Keratinocyte (primary cell): ENCODE results near the gene KIF16B. TPM values are rescaled to one million over a fixed set of nuclear protein-coding genes. Genes with fewer than 3 reads are reported as not detected.
A peak's percentile ranks its signal among the peaks of the same experiment; 100 is the strongest.

Source experiments
- DNase-seq: peaks from one replicate; pipeline ENCODE4 v3.0.0-alpha.2; 2011; ENCODE audit warnings: low read depth, missing footprints, low spot score
- FAIRE-seq: peaks from 2 replicates; lab custom pipeline; 2011; peaks lifted over from hg19 to GRCh38; lab: Jason Lieb, UNC
- H2AFZ ChIP-seq: 2 replicates; pipeline ENCODE4 v1.6.0; 2012; ENCODE audit warnings: low read length, control low read depth, inconsistent platforms; ENCODE audit not compliant: control insufficient read depth
- H3K27ac ChIP-seq: 2 replicates; pipeline ENCODE4 v1.5.1; 2011; ENCODE audit warnings: low read length; ENCODE audit not compliant: control insufficient read depth, insufficient read depth
- H3K27me3 ChIP-seq: 3 replicates; pipeline ENCODE4 v1.6.0; 2011; ENCODE audit warnings: low read length; ENCODE audit not compliant: control insufficient read depth, insufficient read depth; ENCODE audit errors: extremely low read depth
- H3K36me3 ChIP-seq, 2 experiments: 2 replicates in 1 of 2; 3 replicates in 1 of 2; pipeline ENCODE4 v1.5.1; 2011; ENCODE audit warnings: low read length in 2 of 2, mild to moderate bottlenecking in 1 of 2; ENCODE audit not compliant: control insufficient read depth in 2 of 2, insufficient read depth in 2 of 2; ENCODE audit errors: extremely low read depth in 1 of 2
- H3K4me1 ChIP-seq: 3 replicates; pipeline ENCODE4 v1.5.1; 2011; ENCODE audit warnings: low read length; ENCODE audit not compliant: control insufficient read depth, insufficient read depth; ENCODE audit errors: extremely low read depth
- H3K4me2 ChIP-seq: 3 replicates; pipeline ENCODE4 v1.6.0; 2011; ENCODE audit warnings: low read depth, low read length; ENCODE audit not compliant: control insufficient read depth, insufficient read depth; ENCODE audit errors: extremely low read depth
- H3K4me3 ChIP-seq, 3 experiments: fragments of 200-600 bp in 1 of 3; sonication (generic) in 1 of 3; 2 replicates in 2 of 3; 3 replicates in 1 of 3; pipeline ENCODE4 v1.5.1; 2011 to 2016; ENCODE audit warnings: low read length in 3 of 3, mild to moderate bottlenecking in 3 of 3, control low read depth in 2 of 3, inconsistent platforms in 1 of 3, low read depth in 1 of 3, mixed read lengths in 1 of 3, mixed run types in 1 of 3, moderate library complexity in 1 of 3; ENCODE audit not compliant: control insufficient read depth in 2 of 3, insufficient read depth in 2 of 3; ENCODE audit errors: extremely low read depth in 1 of 3
- H3K79me2 ChIP-seq: 2 replicates; pipeline ENCODE4 v1.6.0; 2012; ENCODE audit warnings: low read length; ENCODE audit not compliant: control insufficient read depth, insufficient read depth
- H3K9ac ChIP-seq: 3 replicates; pipeline ENCODE4 v1.6.0; 2011; ENCODE audit warnings: low read length; ENCODE audit not compliant: control insufficient read depth, insufficient read depth; ENCODE audit errors: extremely low read depth
- H3K9me1 ChIP-seq: 3 replicates; pipeline ENCODE4 v1.6.0; 2011; ENCODE audit warnings: low read length; ENCODE audit not compliant: control insufficient read depth, insufficient read depth; ENCODE audit errors: extremely low read depth
- H3K9me3 ChIP-seq: 2 replicates; pipeline ENCODE4 v1.5.1; 2012; ENCODE audit warnings: low read depth, low read length; ENCODE audit not compliant: control insufficient read depth
- H4K20me1 ChIP-seq: 3 replicates; pipeline ENCODE4 v1.6.0; 2011; ENCODE audit warnings: low read length; ENCODE audit not compliant: control insufficient read depth, insufficient read depth; ENCODE audit errors: extremely low read depth
- CTCF ChIP-seq, 3 experiments: IDR thresholded peaks in 1 of 3; conservative IDR thresholded peaks in 1 of 3; optimal IDR thresholded peaks in 1 of 3; 2 replicates in 2 of 3; 3 replicates in 1 of 3; pipeline versions ENCODE3 to v1.5.1; 2011; ENCODE audit warnings: low read length in 3 of 3, mild to moderate bottlenecking in 3 of 3, moderate library complexity in 2 of 3, control low read depth in 1 of 3, inconsistent platforms in 1 of 3; ENCODE audit not compliant: insufficient read depth in 2 of 3; ENCODE audit errors: extremely low read depth in 1 of 3
- EZH2 ChIP-seq: IDR thresholded peaks from one replicate; pipeline ENCODE4 v1.6.1; 2012; ENCODE audit warnings: inconsistent platforms, mild to moderate bottlenecking, low read length, moderate library complexity
- dilution Hi-C: fragments of 300-500 bp; cut with MboI; formaldehyde crosslinking; loops from one replicate; pipeline ENCODE4 v1.7.0; 2020; ENCODE audit warnings: low sequenced_read_pairs; ENCODE audit not compliant: extremely low pct_ligation_motif_present
- polyA plus RNA-seq, 5 experiments: library from polyadenylated mRNA; depleted of rRNA in 3 of 5; stranded (reverse) in 3 of 5; stranded (forward) in 1 of 5; unstranded in 1 of 5; fragments of >200 nt; gene quantifications; 1 replicate in 1 of 5; 2 replicates in 3 of 5; 3 replicates in 1 of 5; pipeline versions ENCODE4 v1.2.1 to v1.2.3, GENCODE V29; 2011 to 2012; ENCODE audit warnings: missing spikeins in 2 of 5, low read depth in 1 of 5, low replicate concordance in 1 of 5

KIF16B gene
- polyA plus RNA-seq, 1 donor (not counting 4 experiments of a cell fraction or from before 2014, with no cell fraction given): 16.1 TPM

- Histone ChIP-seq H3K4me2 (no peak overlapping the region), H3K27me3 (no peaks in the 10 kb centered on the region), H3K9me1 (no peaks in the 10 kb centered on the region), H3K79me2 (no peaks in the 10 kb centered on the region), H4K20me1 (no peaks in the 10 kb centered on the region), H2AFZ (no peak overlapping the region), H3K9me3 (no peaks in the 10 kb centered on the region), H3K4me3 (no peak overlapping the region), H3K27ac (no peak overlapping the region), H3K9ac (no peak overlapping the region), H3K36me3 (no peaks in the 10 kb centered on the region), H3K4me1 (peaks cover 8% of the 10 kb centered on the region)
- DNase-seq (no peak), FAIRE-seq (no peak)
- dilution Hi-C loops: no loop called here
- no peak for TF ChIP-seq CTCF (optimal IDR thresholded peaks at IDR 0.05 in 1 of 3, IDR thresholded peaks at IDR 0.05 in 1 of 3, conservative IDR thresholded peaks at IDR 0.05 in 1 of 3; ENCODE audit: extremely low read depth in 1 of 3, insufficient read depth in 2 of 3, low read length in 3 of 3)
- no peak for TF ChIP-seq EZH2
Observed at GRCh38 chr20:16462711-16463110, 110.5 kb downstream of the KIF16B start.

GRCh38 chr20:16459019-16459700 lies 114.1 kb downstream of the KIF16B start:
- Histone ChIP-seq H2AFZ (no peak overlapping the region), H3K9ac (no peak overlapping the region), H3K4me1 (peaks cover 8% of the 10 kb centered on the region), H3K36me3 (no peaks in the 10 kb centered on the region), H4K20me1 (no peaks in the 10 kb centered on the region), H3K9me3 (no peaks in the 10 kb centered on the region), H3K27ac (no peak overlapping the region), H3K4me3 (no peak overlapping the region), H3K27me3 (no peaks in the 10 kb centered on the region), H3K9me1 (peaks cover 2% of the 10 kb centered on the region), H3K79me2 (no peaks in the 10 kb centered on the region), H3K4me2 (no peak overlapping the region)
- peak; percentile 58 for FAIRE-seq
- DNase-seq: no peak
- dilution Hi-C loops: no loop called here
- TF ChIP-seq EZH2 (no peak), CTCF (optimal IDR thresholded peaks at IDR 0.05 in 1 of 3, IDR thresholded peaks at IDR 0.05 in 1 of 3, conservative IDR thresholded peaks at IDR 0.05 in 1 of 3; ENCODE audit: extremely low read depth in 1 of 3, insufficient read depth in 2 of 3, low read length in 3 of 3) (no peak)
